GM10266 (cell line): ENCODE results near the gene FBXL16.

Experiments used
- DNase-seq: peaks from one replicate; pipeline ENCODE4 v3.0.0; 2012; ENCODE audit errors: extremely low spot score
- CTCF ChIP-seq: IDR thresholded peaks from 2 replicates; pipeline ENCODE4 v1.5.1; 2012; ENCODE audit warnings: mild to moderate bottlenecking, low read depth; ENCODE audit not compliant: control insufficient read depth, insufficient read depth; ENCODE audit errors: missing control alignments

Gene FBXL16

GRCh38 chr16:724188-725040, 18.8 kb upstream of the FBXL16 start:
- no peak for DNase-seq
- no peak for TF ChIP-seq CTCF

GRCh38 chr16:723695-724094, 18.1 kb upstream of the FBXL16 start:
- no peak for DNase-seq
- TF ChIP-seq CTCF, result no peak

GRCh38 chr16:722835-723633, 17.4 kb upstream of the FBXL16 start:
- DNase-seq, result no peak
- no peak for TF ChIP-seq CTCF

- TF ChIP-seq CTCF, result no peak
- no peak for DNase-seq
Measured at GRCh38 chr16:721765-722540, 16.4 kb upstream of the FBXL16 start.

- TF ChIP-seq CTCF, result peak; percentile 5
- peak; percentile 96 for DNase-seq
Measured at GRCh38 chr16:720990-721764, 15.6 kb upstream of the FBXL16 start, which contains the start of gene ANTKMT. ANTKMT (plus strand) TSS chr16:721146; CDS start chr16:721275, 129 bp downstream.

GRCh38 chr16:720447-720989, 14.9 kb upstream of the FBXL16 start:
- peak; percentile 87 for DNase-seq
- peak; percentile 50 for TF ChIP-seq CTCF
